NCI-H1092 treated with DMSO at 0.1 percent for 48 hours (cell line): Measurements from ENCODE around the gene NFKB1.
A peak's percentile ranks its signal among the peaks of the same experiment; 100 is the strongest.
"Not testable (repeated sequence)": the region's sequence is repeated elsewhere in the genome, so short reads cannot be mapped to it uniquely, and the experiment has no call there.

ENCODE experiments used
- DNase-seq: peaks from one replicate; lab custom pipeline; 2025; lab: John Stamatoyannopoulos, UW

The NFKB1 gene, protein sequence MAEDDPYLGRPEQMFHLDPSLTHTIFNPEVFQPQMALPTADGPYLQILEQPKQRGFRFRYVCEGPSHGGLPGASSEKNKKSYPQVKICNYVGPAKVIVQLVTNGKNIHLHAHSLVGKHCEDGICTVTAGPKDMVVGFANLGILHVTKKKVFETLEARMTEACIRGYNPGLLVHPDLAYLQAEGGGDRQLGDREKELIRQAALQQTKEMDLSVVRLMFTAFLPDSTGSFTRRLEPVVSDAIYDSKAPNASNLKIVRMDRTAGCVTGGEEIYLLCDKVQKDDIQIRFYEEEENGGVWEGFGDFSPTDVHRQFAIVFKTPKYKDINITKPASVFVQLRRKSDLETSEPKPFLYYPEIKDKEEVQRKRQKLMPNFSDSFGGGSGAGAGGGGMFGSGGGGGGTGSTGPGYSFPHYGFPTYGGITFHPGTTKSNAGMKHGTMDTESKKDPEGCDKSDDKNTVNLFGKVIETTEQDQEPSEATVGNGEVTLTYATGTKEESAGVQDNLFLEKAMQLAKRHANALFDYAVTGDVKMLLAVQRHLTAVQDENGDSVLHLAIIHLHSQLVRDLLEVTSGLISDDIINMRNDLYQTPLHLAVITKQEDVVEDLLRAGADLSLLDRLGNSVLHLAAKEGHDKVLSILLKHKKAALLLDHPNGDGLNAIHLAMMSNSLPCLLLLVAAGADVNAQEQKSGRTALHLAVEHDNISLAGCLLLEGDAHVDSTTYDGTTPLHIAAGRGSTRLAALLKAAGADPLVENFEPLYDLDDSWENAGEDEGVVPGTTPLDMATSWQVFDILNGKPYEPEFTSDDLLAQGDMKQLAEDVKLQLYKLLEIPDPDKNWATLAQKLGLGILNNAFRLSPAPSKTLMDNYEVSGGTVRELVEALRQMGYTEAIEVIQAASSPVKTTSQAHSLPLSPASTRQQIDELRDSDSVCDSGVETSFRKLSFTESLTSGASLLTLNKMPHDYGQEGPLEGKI

GRCh38 chr4:102500696-102501446 lies at the start of gene NFKB1:
Gene NFKB1 (plus strand): TSS chr4:102501359. CDS start chr4:102525519, 24,160 bp downstream.
- DNase-seq = peak; percentile 93

DNA sequence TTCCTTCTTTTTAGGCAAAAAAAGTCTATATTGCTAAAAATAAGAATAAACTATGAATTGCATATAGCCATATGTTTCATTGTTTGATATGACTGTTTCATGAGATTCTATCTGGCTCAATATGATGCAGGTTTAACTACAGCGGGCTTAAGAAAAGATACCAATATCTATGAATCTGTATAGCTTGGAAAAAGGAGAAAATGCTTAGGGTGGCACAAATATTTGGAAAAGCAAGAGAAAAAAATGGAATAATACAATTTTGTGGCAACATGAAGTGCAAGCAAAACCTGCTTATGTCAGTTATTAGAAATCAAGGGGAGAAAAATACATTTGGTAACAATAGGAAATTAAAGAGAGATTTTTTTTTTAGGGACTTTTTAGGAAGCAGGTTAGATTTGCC lies 48.3 kb upstream of the NFKB1 start:
- DNase-seq = no peak

DNA sequence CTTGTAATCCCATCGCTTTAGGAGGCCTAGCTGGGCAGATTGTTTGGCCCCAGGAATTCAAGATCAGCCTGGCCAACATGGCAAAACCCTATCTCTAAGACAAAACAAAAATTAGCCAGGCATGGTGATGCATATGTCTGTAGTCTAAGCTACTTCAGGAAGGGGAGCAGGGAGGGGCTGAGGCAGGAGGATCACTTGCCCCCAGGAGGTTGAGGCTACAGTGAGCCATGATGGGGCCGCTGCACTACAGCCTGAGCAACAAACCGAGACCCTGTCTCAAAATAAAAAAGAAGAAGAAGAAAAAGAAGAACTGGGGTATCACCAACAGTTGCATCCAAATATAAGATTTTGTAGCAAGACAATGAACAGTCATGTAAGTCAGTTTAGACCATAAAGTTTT lies 47.3 kb upstream of the NFKB1 start:
- DNase-seq = no peak

- no peak for DNase-seq
These were observed 46.9 kb upstream of the NFKB1 start for GRCh38 chr4:102454268-102454667.

DNA sequence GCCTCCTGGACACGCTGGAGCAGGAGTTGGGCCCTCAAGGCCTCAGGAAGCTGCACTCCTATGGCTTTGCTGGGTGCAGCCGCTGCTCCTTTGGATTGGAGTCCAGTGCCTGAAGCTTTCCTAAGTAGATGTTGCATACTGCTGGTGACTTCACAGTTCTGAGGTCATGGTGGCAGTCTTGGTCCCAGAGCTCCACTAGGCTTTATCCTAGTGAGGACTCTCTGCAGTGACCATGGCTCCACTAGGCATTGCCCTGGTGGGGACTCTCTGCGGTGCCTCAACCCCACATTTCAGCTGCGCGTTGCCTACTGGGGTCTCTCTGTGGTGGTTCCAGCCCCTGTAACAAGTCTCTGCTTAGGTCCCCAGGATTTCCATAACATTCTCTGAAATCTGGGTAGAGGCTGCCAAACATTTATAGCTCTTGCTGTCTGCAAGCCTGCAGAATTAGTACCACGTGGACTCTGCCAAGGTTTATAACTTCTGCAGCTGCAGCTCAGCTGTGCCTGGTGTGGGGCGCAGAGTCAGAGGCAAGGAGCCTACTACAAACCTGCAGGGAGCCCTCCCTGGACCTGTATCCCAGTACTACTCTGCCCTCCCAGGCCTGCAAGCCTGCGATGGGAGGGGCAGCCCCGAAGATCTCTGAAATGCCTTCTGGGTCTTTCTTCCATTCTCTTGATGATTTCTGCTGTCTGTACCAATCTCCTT lies 46.0 kb upstream of the NFKB1 start:
- DNase-seq = no peak

DNA sequence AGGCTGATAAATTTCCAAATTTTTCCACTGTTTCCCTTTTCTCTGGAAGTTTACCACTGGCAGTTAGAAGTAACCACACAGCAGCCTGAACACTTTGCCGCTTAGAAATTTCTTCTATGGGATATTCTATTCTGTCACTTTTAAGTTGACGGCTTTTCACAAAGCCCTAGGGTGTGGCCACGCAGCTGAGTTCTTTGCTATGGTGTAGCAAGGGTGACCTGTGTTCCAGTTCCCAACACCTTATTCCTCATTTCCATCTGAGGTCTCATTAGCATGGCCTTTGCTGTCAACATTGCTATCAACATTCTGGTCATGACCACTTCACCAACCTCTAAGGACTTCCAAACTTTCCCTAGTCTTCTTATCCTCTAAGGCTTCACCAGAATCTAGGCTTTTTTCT lies 45.4 kb upstream of the NFKB1 start:
- DNase-seq = no peak

- no peak for DNase-seq
These were observed 34.9 kb upstream of the NFKB1 start for GRCh38 chr4:102466298-102466697.

DNA sequence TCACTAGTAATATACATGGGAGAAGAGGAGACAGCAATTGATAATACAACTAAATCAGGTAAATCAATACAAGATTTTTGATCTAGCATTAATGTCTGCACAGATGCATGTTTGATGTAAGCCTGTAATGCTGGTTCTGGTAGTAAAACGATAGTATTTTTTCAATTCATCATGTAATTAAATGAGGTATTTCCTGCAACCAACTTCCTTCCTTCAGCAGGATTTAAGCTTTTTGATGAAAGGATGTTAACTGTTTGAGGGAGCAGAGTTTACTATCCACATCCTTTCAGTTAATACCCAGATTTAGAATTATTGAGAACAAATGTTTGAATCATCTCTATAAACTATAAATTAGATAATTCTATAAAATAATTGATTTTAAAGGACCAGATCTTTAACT lies 31.4 kb upstream of the NFKB1 start:
- no peak for DNase-seq

DNA sequence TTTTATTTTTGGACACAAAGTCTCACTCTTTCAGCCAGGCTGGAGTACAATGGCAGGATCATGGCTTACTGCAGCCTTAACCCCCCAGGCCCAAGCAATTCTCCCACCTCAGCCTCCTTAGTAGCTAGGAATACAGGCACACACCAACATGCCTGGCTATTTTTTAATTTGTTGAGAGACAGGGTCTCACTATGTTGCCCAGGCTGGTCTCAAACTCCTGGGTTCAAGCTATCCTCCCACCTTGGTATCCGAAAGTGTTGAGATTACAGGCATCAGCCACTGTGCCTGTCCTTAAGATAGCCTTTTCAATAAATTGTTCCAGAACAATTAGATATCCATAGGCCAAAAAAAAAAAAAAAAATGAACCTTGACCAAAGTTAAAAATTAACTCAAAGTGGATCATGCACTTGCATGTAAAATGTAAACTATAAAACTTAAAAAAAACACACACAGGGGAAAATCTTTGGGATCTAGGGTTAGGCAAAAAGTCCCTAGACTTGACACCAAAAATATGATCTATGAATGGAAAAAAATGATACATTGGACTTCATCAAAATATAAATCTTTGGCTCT lies 28.6 kb upstream of the NFKB1 start:
- no peak for DNase-seq

DNA sequence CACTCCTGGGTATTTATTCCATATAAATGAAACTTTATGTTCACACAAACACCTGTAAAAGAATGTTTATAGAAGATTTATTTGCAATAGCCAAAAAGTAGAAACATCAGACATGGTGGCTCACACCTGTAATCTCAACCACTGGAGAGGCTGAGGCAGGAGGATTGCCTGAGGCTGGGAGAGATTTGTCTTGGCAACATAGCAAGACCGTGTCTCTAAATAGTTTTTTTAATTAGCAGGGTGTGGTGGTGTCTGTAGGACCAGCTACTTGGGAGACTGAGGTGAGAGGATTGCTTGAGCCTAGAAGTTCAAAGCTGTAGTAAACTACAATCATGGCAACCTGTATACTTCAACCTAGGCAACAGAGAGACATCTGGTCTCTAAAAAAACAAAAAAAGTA lies 27.7 kb upstream of the NFKB1 start:
- no peak for DNase-seq

GRCh38 chr4:102474736-102475504 lies 26.2 kb upstream of the NFKB1 start:
- no peak for DNase-seq

DNA sequence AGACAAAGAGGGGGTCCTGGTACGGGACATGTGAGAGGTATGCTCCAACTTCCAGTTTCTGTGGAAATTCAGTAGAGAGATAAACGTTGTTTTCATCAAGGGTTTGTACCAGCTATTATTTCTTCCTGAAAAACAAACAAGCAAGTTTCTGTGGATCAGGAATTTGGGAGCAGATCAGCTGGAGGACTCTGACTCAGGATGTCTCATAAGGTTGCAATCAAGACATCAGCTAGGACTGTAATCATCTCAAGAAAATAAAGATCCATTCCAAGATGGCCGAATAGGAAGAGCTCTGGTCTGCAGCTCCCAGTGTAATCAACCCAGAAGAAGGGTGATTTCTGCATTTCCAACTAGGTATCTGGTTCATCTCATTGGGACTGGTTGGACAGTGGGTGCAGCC lies 23.5 kb upstream of the NFKB1 start:
- no peak for DNase-seq

DNA sequence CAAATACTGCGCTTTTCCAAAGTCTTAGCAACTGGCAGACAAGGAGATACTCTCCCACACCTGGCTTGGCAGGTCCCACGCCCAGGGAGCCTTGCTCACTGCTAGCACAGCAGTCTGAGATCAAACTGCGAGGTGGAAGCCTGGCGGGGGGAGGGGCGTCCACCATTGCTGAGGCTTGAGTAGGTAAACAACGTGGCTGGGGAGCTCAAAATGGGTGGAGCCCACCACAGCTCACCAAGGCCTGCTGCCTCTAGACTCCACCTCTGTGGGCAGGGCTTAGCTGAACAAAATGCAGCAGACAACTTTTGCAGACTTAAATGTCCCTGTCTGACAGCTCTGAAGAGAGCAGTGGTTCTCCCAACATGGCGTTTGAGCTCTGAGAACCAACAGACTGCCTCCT lies 23.0 kb upstream of the NFKB1 start:
- DNase-seq = no peak

DNA sequence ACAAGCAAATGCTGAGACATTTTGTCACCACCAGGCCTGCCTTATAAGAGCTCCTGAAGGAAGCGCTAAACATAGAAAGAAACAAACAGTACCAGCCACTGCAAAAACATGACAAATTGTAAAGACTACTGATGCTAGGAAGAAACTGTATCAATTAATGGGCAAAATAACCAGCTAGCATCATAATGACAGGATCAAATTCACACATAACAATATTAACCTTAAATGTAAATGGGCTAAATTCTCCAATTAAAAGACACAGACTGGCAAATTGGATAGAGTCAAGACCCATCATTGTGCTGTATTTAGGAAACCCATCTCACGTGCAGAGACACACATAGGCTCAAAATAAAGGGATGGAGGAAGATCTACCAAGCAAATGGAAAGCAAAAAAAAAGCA lies 21.3 kb upstream of the NFKB1 start:
- DNase-seq = not testable (repeated sequence)

DNA sequence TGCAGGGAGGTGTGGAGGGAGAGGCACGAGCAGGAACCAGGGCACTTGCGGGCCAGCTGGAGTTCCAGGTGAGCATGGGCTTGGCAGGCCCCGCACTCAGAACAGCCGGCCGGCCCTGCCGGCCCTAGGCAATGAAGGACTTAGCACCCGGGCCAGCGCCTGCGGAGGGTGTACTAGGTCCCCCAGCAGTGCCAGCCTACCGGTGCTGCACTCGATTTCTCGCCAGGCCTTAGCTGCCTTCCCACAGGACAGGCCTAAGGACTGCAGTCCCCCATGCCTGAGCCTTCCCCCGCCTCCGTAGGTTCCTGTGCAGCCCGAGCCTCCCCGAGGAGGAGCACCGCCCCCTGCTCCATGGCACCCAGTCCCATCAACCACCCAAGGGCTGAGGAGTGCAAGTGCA lies 18.0 kb upstream of the NFKB1 start:
- DNase-seq = no peak

- DNase-seq = not testable (repeated sequence)
These were observed 17.0 kb upstream of the NFKB1 start for GRCh38 chr4:102483990-102484692.

DNA sequence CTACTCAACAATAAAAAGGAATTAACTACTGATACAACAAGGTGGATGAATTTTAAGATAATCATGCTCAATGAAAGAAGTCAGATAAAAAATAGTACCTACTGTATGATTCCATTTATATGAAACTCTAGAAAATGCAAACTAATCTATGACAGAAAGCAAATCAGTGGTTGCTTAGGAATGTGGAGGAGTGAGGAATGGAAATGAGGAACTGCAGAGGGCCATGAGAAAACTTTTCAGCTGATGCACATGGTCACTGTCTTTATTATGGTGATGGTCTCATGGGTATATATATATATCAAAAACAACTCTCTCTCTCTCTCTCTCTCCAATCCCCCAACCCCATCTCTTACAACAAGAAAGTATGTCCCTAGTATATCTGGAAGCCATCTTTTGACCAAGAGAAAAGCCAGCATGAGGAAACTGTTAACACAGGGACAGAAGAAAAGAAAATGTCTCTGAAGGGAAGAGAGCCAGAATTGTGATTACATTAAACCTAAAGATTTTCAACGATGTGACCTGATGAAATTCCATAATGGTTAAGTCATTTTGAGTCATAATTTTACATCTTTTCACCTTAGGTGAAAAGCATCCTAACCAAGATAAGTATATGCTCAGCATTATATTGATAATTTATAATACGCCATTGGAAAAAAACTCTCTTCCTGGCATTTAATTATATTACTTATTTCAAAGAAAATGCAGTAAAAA lies 8.5 kb upstream of the NFKB1 start:
- no peak for DNase-seq

- no peak for DNase-seq
These were observed 7.9 kb upstream of the NFKB1 start for GRCh38 chr4:102493257-102493656.

DNA sequence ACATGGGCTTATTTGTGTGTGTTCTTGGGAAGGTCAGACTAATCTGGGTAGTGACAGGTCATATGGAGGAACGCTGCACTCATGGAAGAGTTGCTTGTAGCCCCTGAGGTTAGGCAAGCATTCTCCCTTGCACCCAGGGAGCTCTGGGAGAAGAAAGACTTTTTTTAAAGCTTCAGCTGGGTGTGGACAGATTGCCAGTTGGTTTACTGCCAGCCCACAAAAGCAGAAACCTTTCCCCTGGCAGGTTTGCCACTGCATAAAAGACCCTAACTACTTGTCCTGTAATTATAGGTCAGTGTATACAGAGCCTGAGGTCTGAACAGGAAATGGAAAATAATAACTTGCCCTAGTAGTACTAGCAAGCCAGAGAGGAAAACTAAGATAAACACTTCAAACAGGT lies 7.4 kb upstream of the NFKB1 start:
- peak; percentile 92 for DNase-seq
